K562 (cell line): ENCODE results near the gene COASY. TPM values are rescaled to one million over a fixed set of nuclear protein-coding genes. Genes with fewer than 3 reads are reported as not detected.

Source experiments
- ARID3B ChIP-seq: fragments of 250-450 bp; sonication (Bioruptor Pico); IDR thresholded peaks from 2 replicates; pipeline ENCODE4 v1.4.0; 2020; ENCODE audit warnings: borderline replicate concordance
- NR2C2 ChIP-seq, 2 experiments: fragments of 200-800 bp in 1 of 2; sonication (Bioruptor generic) in 1 of 2; sonication (generic) in 1 of 2; formaldehyde crosslinking in 1 of 2; IDR thresholded peaks; 2 replicates each; pipeline versions ENCODE4 v1.6.1 to v1.8.0; 2016 to 2022; ENCODE audit warnings: mild to moderate bottlenecking in 1 of 2, missing compliant biosample characterization in 1 of 2, missing genetic modification characterization in 1 of 2, missing genetic modification reagents in 1 of 2
- PHF20 ChIP-seq: fragments of 450-650 bp; IDR thresholded peaks from 2 replicates; pipeline ENCODE4 v1.6.1; 2018; ENCODE audit not compliant: partially characterized antibody
- POLR3G ChIP-seq: IDR thresholded peaks from 2 replicates; pipeline ENCODE4 v1.6.1; 2011; ENCODE audit not compliant: insufficient read length, insufficient replicate concordance; ENCODE audit errors: extremely low read depth
- RERE ChIP-seq: sonication (generic); formaldehyde crosslinking; IDR thresholded peaks from 2 replicates; pipeline ENCODE4 v1.8.0; 2023; ENCODE audit warnings: missing genetic modification reagents, mild to moderate bottlenecking, borderline replicate concordance
- REST ChIP-seq, 2 experiments: fragments of 450-650 bp; formaldehyde crosslinking in 1 of 2; IDR thresholded peaks; 2 replicates each; pipeline versions ENCODE4 v1.4.0 to v1.6.1; 2014 to 2020; ENCODE audit warnings: mild to moderate bottlenecking in 2 of 2, borderline replicate concordance in 1 of 2, low read depth in 1 of 2
- SIN3A ChIP-seq, 2 experiments: fragments of 150-350 bp in 1 of 2; IDR thresholded peaks; 2 replicates each; pipeline ENCODE4 v1.6.1; 2011 to 2016; ENCODE audit warnings: borderline replicate concordance in 2 of 2, low read depth in 2 of 2, low read length in 2 of 2, mild to moderate bottlenecking in 2 of 2, moderate library complexity in 2 of 2; ENCODE audit not compliant: control insufficient read depth in 1 of 2
- ZNF263 ChIP-seq: sonication (generic); formaldehyde crosslinking; IDR thresholded peaks from 2 replicates; pipeline ENCODE4 v1.8.0; 2022; ENCODE audit warnings: mild to moderate bottlenecking, missing genetic modification reagents, borderline replicate concordance
- polyA plus RNA-seq, 8 experiments: library from polyadenylated mRNA; depleted of rRNA in 4 of 8; stranded (reverse) in 5 of 8; unstranded in 3 of 8; fragments of >200 nt; fragmentation: Nextera tagmentation in 2 of 8; fragmentation: Illumina TruSeq in 1 of 8; extraction: Ambion mirVana in 2 of 8; extraction: Trizol in 1 of 8; gene quantifications; 2 replicates each; pipeline versions ENCODE4 v1.2.1 to v1.2.3, GENCODE V29; 2011 to 2014; ENCODE audit warnings: inconsistent platforms in 1 of 8, missing spikeins in 1 of 8
- total RNA-seq, 7 experiments: library from RNA; depleted of rRNA in 6 of 7; stranded (reverse); fragments of >200 nt in 6 of 7; fragmentation: Illumina TruSeq in 2 of 7; extraction: Trizol in 2 of 7; gene quantifications; 2 replicates each; pipeline versions ENCODE4 v1.2.1 to v1.2.3, GENCODE V29; 2011 to 2021; ENCODE audit warnings: low replicate concordance in 1 of 7

The COASY gene
- total and polyA plus RNA-seq, 9 of the 15 experiments (the other 6 are each of a cell fraction or from before 2014, with no cell fraction given) = 25.4 to 175 (median 62.3) TPM

- TF ChIP-seq PHF20 (no peak), POLR3G (no peak), ARID3B (CRISPR knock-in tag) (no peak), NR2C2 (CRISPR knock-in tag; IDR thresholded peaks at IDR 0.05) (no peak), NR2C2 (tag; IDR thresholded peaks at IDR 0.05) (0 out of 2 replicates have a peak, but pooled peaks have one; percentile 17), RERE (CRISPR knock-in tag) (no peak), REST (IDR thresholded peaks at IDR 0.05; ENCODE audit: borderline replicate concordance) (peak; percentile 93), REST (CRISPR knock-in tag; IDR thresholded peaks at IDR 0.05; ENCODE audit: low read depth) (0 out of 2 replicates have a peak, but pooled peaks have one; percentile 10), SIN3A (IDR thresholded peaks at IDR 0.05; ENCODE audit: borderline replicate concordance in 2 of 2, control insufficient read depth in 1 of 2, low read depth in 2 of 2, low read length in 2 of 2) (peak in 1 of 2 experiments; percentile 66; a peak in 3 of 4 replicates), ZNF263 (CRISPR knock-in tag) (no peak)
Measured at GRCh38 chr17:42566883-42567573, 5.1 kb downstream of the COASY start, which contains the start of gene MLX (continued).
